HL-60 (cell line): ENCODE measurements around the gene TAF5.

Source experiments
- TF ChIP-seq, protein P1 (sequence below): IDR thresholded peaks from one replicate; pipeline ENCODE4 v1.5.1; 2011; ENCODE audit warnings: low read length, control low read depth, inconsistent platforms; ENCODE audit not compliant: insufficient read depth
- TF ChIP-seq, protein P2 (sequence below): IDR thresholded peaks from 2 replicates; pipeline ENCODE4 v1.6.1; 2012; ENCODE audit warnings: low read depth; ENCODE audit not compliant: insufficient replicate concordance

DNA sequence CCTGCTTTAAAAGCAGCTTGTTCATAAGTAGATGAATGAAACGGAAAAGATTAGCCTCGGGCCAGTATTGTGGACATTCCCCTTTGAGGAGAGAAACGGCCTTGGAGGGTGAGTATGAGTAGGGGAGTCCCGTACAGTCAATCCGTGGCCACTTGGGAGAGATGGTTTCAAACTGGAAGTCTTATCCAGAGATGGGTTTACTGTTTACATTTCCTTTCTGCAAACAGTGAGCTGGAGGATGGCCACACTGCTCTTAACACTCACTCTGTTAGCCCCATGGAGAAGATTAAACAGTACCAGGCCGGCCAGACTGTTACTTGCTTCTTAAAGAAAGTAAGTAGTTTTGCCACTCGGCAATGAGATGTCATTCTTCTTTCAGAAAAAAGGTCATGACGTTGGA lies 64.1 kb downstream of the TAF5 start:
- TF ChIP-seq, protein P1, sequence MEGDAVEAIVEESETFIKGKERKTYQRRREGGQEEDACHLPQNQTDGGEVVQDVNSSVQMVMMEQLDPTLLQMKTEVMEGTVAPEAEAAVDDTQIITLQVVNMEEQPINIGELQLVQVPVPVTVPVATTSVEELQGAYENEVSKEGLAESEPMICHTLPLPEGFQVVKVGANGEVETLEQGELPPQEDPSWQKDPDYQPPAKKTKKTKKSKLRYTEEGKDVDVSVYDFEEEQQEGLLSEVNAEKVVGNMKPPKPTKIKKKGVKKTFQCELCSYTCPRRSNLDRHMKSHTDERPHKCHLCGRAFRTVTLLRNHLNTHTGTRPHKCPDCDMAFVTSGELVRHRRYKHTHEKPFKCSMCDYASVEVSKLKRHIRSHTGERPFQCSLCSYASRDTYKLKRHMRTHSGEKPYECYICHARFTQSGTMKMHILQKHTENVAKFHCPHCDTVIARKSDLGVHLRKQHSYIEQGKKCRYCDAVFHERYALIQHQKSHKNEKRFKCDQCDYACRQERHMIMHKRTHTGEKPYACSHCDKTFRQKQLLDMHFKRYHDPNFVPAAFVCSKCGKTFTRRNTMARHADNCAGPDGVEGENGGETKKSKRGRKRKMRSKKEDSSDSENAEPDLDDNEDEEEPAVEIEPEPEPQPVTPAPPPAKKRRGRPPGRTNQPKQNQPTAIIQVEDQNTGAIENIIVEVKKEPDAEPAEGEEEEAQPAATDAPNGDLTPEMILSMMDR: no peak
- TF ChIP-seq, protein P2, sequence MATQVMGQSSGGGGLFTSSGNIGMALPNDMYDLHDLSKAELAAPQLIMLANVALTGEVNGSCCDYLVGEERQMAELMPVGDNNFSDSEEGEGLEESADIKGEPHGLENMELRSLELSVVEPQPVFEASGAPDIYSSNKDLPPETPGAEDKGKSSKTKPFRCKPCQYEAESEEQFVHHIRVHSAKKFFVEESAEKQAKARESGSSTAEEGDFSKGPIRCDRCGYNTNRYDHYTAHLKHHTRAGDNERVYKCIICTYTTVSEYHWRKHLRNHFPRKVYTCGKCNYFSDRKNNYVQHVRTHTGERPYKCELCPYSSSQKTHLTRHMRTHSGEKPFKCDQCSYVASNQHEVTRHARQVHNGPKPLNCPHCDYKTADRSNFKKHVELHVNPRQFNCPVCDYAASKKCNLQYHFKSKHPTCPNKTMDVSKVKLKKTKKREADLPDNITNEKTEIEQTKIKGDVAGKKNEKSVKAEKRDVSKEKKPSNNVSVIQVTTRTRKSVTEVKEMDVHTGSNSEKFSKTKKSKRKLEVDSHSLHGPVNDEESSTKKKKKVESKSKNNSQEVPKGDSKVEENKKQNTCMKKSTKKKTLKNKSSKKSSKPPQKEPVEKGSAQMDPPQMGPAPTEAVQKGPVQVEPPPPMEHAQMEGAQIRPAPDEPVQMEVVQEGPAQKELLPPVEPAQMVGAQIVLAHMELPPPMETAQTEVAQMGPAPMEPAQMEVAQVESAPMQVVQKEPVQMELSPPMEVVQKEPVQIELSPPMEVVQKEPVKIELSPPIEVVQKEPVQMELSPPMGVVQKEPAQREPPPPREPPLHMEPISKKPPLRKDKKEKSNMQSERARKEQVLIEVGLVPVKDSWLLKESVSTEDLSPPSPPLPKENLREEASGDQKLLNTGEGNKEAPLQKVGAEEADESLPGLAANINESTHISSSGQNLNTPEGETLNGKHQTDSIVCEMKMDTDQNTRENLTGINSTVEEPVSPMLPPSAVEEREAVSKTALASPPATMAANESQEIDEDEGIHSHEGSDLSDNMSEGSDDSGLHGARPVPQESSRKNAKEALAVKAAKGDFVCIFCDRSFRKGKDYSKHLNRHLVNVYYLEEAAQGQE: no peak
